NCI-H2171 (cell line): ENCODE data around the gene EXOSC1.
"Not testable (repeated sequence)": the region's sequence is repeated elsewhere in the genome, so short reads cannot be mapped to it uniquely, and the experiment has no call there.

Experiments
- DNase-seq: peaks from one replicate; lab custom pipeline; 2025; lab: John Stamatoyannopoulos, UW

Gene EXOSC1, protein sequence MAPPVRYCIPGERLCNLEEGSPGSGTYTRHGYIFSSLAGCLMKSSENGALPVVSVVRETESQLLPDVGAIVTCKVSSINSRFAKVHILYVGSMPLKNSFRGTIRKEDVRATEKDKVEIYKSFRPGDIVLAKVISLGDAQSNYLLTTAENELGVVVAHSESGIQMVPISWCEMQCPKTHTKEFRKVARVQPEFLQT

GRCh38 chr10:97445722-97446639, at the start of gene EXOSC1, which contains the start of gene ZDHHC16:
EXOSC1 (minus strand) TSS chr10:97446006; CDS start chr10:97445985, 21 bp downstream.
ZDHHC16 (plus strand) TSS chr10:97446175; CDS start chr10:97451676, 5,501 bp downstream.
- DNase-seq: peak; percentile 80

- DNase-seq: no peak
Measured at GRCh38 chr10:97494863-97495506, 49.2 kb upstream of the EXOSC1 start.

GRCh38 chr10:97494151-97494550, 48.3 kb upstream of the EXOSC1 start:
- DNase-seq: no peak

- no peak for DNase-seq
Measured at GRCh38 chr10:97490592-97490991, 44.8 kb upstream of the EXOSC1 start.

DNA sequence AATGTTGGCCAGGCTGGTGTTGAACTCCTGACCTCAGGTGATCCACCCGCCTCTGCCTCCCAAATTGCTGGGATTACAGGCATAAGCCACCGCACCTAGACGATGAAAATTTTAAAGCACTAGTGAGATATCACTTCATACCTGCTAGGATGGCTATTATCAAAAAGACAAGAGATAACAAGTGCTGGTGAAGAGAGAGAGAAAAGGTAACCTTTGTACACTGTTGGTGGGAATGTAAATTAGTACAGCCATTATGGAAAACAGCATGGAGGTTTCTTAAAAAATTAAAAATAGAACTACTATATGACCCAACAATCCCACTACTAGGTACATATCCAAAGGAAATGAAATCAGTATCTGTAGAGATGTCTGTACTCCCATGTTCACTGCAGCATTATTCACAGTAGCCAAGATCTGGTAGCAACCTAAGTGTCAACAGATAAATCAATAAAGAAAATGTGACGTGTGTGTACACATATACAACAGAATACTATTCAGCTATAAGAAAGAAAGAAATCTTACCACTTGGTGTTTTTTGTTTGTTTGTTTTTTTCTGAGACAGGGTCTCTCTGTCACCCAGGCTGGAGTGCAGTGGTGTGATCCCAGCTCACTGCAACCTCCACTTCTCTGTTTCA, 40.0 kb upstream of the EXOSC1 start:
- DNase-seq: no peak

DNA sequence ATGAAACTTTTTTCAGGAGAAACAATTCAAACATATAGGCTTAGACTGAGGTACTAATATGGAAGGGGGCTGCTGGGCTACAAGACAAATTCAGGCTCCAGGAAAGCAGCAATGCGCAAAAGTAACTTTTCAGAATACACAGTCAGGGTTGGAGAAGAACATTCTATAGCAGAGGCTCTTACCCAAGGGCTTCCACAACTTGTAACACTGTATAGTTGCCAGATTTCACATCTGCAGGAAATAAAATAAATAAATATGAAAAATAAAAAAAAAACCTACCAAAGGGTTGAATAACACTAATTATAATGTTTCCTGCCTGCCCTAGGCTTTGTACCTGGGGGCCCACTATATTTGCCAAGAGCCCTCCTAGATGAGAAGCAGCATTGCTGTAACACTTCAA, 38.1 kb upstream of the EXOSC1 start:
- DNase-seq: no peak

GRCh38 chr10:97483506-97483905, 37.7 kb upstream of the EXOSC1 start:
- DNase-seq: no peak

DNA sequence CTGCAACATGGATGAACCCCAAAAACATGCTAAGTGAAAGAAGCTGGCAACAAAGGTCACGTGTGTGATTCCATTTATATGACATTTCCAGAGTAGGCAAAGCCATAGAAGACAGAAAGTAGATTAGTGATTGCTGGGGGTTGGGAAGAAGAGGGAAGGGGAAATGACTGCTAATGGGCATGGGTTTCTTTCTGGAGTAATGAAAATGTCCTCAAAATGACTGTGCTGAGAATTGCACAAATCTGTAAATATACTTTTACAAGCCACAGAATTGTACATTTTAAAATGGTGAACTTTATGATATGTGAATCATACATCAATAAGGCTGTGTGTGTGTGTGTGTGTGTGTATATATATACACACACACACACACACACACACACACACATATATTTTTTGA, 36.6 kb upstream of the EXOSC1 start:
- DNase-seq: no peak

GRCh38 chr10:97481071-97481470, 35.3 kb upstream of the EXOSC1 start:
- DNase-seq: no peak

DNA sequence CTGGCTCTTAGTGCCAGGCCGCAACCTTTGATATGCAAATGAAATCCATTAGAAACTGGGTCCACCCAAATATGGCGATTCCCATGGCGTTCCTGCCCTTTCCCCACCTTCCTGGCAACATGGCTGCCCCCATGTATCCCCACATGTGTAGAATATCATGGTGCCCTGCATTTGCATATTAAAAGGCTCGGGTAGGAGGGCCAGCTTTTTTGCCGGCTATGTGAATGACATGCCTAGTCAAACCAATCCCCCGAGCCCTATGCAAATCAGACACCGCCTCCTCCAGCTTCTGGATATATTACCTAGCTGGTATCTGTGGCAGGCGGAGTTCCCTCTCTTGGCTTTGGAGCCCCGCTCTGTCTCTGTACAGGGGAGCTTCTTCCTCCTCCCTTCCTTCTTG, 34.1 kb upstream of the EXOSC1 start:
- no peak for DNase-seq

- DNase-seq: not testable (repeated sequence)
Measured at GRCh38 chr10:97479410-97479809, 33.6 kb upstream of the EXOSC1 start.

DNA sequence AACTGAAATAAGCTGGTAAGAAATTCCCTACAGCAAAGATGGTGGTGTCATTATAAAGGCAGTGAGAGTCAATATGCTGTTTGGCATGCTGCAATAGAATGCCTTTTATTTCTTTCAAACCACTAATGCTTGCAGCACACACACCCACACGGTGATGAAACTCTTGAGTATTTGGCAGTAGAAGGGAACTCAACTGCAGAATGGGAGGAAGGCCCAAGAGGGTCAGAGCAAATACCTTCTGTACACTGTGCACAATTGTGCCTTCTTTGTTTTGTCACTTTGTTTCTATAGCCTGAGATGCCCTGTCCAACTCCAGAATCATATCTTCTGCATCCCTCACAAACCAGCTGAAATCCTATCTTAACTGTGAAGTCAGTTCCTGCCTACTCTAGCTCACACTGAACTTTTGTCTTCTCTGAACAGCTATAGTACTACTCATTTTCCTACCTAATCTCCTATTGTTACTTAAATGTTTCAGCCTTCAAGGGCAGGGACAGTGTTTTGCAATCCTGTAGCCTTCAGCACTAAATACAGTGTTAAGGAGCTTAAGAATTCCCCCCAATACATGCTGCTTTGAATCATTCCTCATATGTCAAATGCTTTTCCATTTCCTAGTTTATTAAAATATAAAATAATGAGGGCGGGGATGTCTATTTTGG, 30.3 kb upstream of the EXOSC1 start:
- DNase-seq: no peak

- DNase-seq: no peak
Measured at GRCh38 chr10:97474918-97475317, 29.1 kb upstream of the EXOSC1 start.

DNA sequence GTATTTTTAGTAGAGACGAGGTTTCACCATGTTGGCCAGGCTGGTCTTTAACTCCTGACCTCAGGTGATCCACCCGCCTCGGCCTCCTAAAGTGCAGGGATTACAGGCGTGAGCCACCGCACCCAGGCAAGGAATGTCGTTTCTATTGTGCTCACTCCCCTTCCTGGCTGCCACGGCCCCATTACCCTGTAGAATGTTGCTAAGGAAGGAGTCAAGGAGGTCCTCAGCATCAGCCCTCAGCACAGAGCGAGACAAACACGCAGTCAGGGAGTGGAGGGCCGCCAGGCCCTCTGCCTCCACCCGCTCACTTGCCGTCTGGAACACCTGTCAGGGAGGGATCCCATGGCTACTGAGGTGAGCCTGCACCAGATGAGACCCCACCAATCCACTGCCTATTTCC, 23.0 kb upstream of the EXOSC1 start:
- not testable (repeated sequence) for DNase-seq

DNA sequence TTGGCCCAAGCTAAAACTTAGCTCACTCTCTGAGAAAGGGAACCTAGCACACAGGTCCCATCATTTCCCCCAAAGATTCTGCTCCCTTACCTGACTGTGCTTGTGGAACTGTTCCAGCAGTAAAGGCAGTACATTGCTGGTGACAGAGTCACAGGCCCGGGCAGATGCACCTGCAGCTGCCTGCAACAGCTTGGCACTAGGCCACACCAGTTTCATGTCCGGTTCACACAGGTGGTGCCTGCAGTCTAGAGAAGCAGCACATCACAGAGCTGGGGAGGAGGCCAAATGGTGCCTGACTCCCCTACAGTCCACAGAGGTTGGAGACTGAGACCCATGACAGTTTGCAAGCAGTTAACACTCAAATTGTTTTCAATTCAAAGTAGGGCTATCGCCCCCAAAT, 22.4 kb upstream of the EXOSC1 start:
- DNase-seq: no peak

- no peak for DNase-seq
Measured at GRCh38 chr10:97466755-97467154, 20.9 kb upstream of the EXOSC1 start.

- DNase-seq: no peak
Measured at GRCh38 chr10:97465982-97466381, 20.2 kb upstream of the EXOSC1 start.

GRCh38 chr10:97464226-97464625, 18.4 kb upstream of the EXOSC1 start:
- no peak for DNase-seq

GRCh38 chr10:97463363-97464132, 17.7 kb upstream of the EXOSC1 start:
- DNase-seq: peak; percentile 37

DNA sequence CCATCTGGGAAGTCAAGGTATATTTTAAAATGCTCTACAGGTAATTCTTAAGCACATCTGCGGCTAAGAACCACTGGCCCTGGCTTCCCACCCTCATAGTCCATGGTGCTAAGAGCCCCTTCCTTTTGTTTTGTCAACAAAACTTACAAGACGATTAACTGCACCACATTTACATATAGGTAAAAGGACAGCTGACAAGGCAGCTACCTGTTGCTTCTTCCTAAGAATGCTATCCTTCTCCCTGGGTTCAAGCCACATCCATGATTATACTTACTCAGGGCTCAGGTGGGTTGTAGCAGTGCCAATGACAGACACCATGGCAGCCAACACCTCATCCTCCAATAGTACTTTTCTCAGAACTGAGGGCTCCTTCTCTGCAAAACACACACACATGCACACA, 16.5 kb upstream of the EXOSC1 start:
- no peak for DNase-seq

GRCh38 chr10:97459933-97460332, 14.1 kb upstream of the EXOSC1 start:
- no peak for DNase-seq
